Neural progenitor cell (in vitro differentiated cells): ENCODE data around the gene TEKTIP1. TPM values are rescaled to one million over a fixed set of nuclear protein-coding genes. Genes with fewer than 3 reads are reported as not detected.

Experiments used
- DNase-seq: peaks from one replicate; pipeline ENCODE4 v3.0.0-alpha.2; 2016; ENCODE audit warnings: low spot score
- H2AFZ ChIP-seq: fragments of 200-600 bp; sonication (generic); replicated peaks from 2 replicates; pipeline ENCODE4 v1.6.1; 2016; ENCODE audit warnings: antibody characterized with exemption
- H3F3A ChIP-seq: fragments of 200-600 bp; sonication (generic); 2 replicates; pipeline ENCODE4 v1.6.1; 2016; ENCODE audit warnings: antibody characterized with exemption, low read depth
- H3K27ac ChIP-seq: fragments of 200-600 bp; sonication (generic); 2 replicates; pipeline ENCODE4 v1.5.1; 2016; ENCODE audit warnings: mild to moderate bottlenecking
- H3K27me3 ChIP-seq: fragments of 200-600 bp; sonication (generic); 2 replicates; pipeline ENCODE4 v1.6.1; 2016; ENCODE audit warnings: mild to moderate bottlenecking, moderate library complexity
- H3K36me3 ChIP-seq: fragments of 200-600 bp; sonication (generic); 2 replicates; pipeline ENCODE4 v1.5.1; 2016
- H3K4me1 ChIP-seq: fragments of 200-600 bp; sonication (generic); 2 replicates; pipeline ENCODE4 v1.6.1; 2016; ENCODE audit warnings: mixed run types
- H3K4me2 ChIP-seq: fragments of 200-600 bp; sonication (generic); 2 replicates; pipeline ENCODE4 v1.6.1; 2016
- H3K4me3 ChIP-seq: fragments of 200-600 bp; sonication (generic); 2 replicates; pipeline ENCODE4 v1.5.1; 2016
- H3K79me2 ChIP-seq: fragments of 200-600 bp; sonication (generic); 2 replicates; pipeline ENCODE4 v1.6.1; 2016; ENCODE audit warnings: low read depth
- H3K9ac ChIP-seq: fragments of 200-600 bp; sonication (generic); 2 replicates; pipeline ENCODE4 v1.6.1; 2016
- H3K9me3 ChIP-seq: fragments of 200-600 bp; sonication (generic); 2 replicates; pipeline ENCODE4 v1.5.1; 2016; ENCODE audit warnings: low read depth
- H4K20me1 ChIP-seq: fragments of 200-600 bp; sonication (generic); 2 replicates; pipeline ENCODE4 v1.6.1; 2016; ENCODE audit warnings: low read depth
- H3K27ac Mint-ChIP-seq: 3 replicates; pipeline ENCODE4 v1.8.0; 2021; ENCODE audit warnings: mixed read lengths
- H3K27me3 Mint-ChIP-seq: 2 replicates; pipeline ENCODE4 v1.8.0; 2022; ENCODE audit warnings: low read depth, mild to moderate bottlenecking, inconsistent platforms, moderate library complexity, mixed read lengths; ENCODE audit not compliant: insufficient read depth
- H3K36me3 Mint-ChIP-seq: 3 replicates; pipeline ENCODE4 v1.8.0; 2021; ENCODE audit warnings: mixed read lengths
- H3K4me1 Mint-ChIP-seq: 3 replicates; pipeline ENCODE4 v1.8.0; 2021; ENCODE audit warnings: mixed read lengths
- H3K4me3 Mint-ChIP-seq: 3 replicates; pipeline ENCODE4 v1.8.0; 2021; ENCODE audit warnings: mild to moderate bottlenecking, moderate library complexity, mixed read lengths
- H3K9me3 Mint-ChIP-seq: 3 replicates; pipeline ENCODE4 v1.8.0; 2020; ENCODE audit warnings: mixed read lengths
- EZH2 ChIP-seq: fragments of 200-600 bp; sonication (generic); IDR thresholded peaks from 2 replicates; pipeline ENCODE4 v1.6.1; 2017; ENCODE audit warnings: antibody characterized with exemption, mild to moderate bottlenecking, moderate library complexity
- EZH2phosphoT487 ChIP-seq: fragments of 200-600 bp; sonication (generic); IDR thresholded peaks from 2 replicates; pipeline ENCODE4 v1.6.1; 2017; ENCODE audit warnings: antibody characterized with exemption
- total RNA-seq: library from RNA; depleted of rRNA; stranded (reverse); fragments of >200 nt; gene quantifications from 2 replicates; pipeline ENCODE4 v1.2.3, GENCODE V29; 2015; ENCODE audit warnings: low replicate concordance
- TF ChIP-seq, protein P1 (sequence below): fragments of 200-600 bp; sonication (generic); IDR thresholded peaks from 2 replicates; pipeline ENCODE4 v1.5.1; 2017; ENCODE audit warnings: antibody characterized with exemption, mild to moderate bottlenecking

TEKTIP1 gene
- total RNA-seq, 1 donor from 2014 or later, result not detected

DNA sequence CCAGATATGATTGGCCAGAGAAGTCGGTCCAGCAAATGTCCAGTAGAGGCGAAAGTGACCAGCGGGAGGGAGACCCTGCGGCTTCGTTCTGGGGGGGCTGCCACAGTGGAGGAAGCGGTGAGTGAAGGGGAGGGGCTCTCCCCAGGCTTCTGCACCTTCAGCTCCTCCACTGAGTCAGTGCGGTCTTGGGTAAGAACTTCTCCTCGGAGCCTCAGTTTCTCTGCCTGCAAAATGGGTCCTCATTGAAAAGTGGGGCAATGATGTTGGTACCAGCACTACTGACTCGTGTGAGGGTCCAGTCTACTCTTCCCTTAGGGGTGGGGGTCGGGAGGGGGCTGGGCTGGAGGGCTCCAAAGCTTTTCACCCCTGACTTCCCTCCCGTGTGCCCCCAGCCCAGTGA, 50.5 kb downstream of the TEKTIP1 start:
- Mint-ChIP-seq H3K4me1 (no peaks in the 10 kb centered on the region), H3K36me3 (no peaks in the 10 kb centered on the region), H3K4me3 (peak overlapping the region; percentile 62), H3K9me3 (peaks cover 9% of the 10 kb centered on the region), H3K27me3 (peaks cover 24% of the 10 kb centered on the region), H3K27ac (no peak overlapping the region)
- Histone ChIP-seq H3K36me3 (no peaks in the 10 kb centered on the region), H4K20me1 (no peaks in the 10 kb centered on the region), H3K27me3 (peaks cover 79% of the 10 kb centered on the region), H3K79me2 (no peaks in the 10 kb centered on the region), H3K4me1 (no peaks in the 10 kb centered on the region), H3K9ac (no peak overlapping the region), H3K4me3 (no peak overlapping the region), H3F3A (peaks cover 12% of the 10 kb centered on the region), H3K9me3 (no peaks in the 10 kb centered on the region), H2AFZ (no peak overlapping the region), H3K27ac (no peak overlapping the region), H3K4me2 (no peak overlapping the region)
- DNase-seq, result no peak
- TF ChIP-seq, protein P1, sequence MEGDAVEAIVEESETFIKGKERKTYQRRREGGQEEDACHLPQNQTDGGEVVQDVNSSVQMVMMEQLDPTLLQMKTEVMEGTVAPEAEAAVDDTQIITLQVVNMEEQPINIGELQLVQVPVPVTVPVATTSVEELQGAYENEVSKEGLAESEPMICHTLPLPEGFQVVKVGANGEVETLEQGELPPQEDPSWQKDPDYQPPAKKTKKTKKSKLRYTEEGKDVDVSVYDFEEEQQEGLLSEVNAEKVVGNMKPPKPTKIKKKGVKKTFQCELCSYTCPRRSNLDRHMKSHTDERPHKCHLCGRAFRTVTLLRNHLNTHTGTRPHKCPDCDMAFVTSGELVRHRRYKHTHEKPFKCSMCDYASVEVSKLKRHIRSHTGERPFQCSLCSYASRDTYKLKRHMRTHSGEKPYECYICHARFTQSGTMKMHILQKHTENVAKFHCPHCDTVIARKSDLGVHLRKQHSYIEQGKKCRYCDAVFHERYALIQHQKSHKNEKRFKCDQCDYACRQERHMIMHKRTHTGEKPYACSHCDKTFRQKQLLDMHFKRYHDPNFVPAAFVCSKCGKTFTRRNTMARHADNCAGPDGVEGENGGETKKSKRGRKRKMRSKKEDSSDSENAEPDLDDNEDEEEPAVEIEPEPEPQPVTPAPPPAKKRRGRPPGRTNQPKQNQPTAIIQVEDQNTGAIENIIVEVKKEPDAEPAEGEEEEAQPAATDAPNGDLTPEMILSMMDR, result no peak
- no peak for TF ChIP-seq EZH2
- no peak for TF ChIP-seq EZH2phosphoT487

DNA sequence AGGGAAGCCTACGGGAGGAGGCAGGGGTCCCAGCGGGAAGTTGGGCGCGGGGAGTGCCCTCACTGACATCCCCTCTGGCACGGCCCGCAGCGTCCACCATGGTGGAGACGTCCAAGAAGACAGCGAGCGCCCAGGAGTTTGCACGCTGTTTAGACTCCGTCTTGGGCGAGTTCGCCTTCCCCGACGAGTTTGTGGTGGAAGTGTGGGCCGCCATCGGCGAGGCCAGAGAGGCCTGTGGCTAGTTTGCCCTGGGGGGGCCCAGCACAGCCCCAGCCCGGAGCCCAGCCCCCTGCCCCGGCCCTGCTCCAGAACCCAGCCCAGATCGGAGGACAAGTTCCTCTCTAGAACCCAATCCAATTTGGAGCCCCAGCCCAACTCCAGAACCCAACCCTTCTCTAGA, 51.0 kb downstream of the TEKTIP1 start:
- Histone ChIP-seq H3K27ac (no peak overlapping the region), H3K4me3 (no peak overlapping the region), H3K27me3 (peaks cover 78% of the 10 kb centered on the region), H3K9me3 (no peaks in the 10 kb centered on the region), H2AFZ (no peak overlapping the region), H3K79me2 (no peaks in the 10 kb centered on the region), H3K9ac (no peak overlapping the region), H4K20me1 (no peaks in the 10 kb centered on the region), H3K36me3 (no peaks in the 10 kb centered on the region), H3K4me2 (no peak overlapping the region), H3F3A (peaks cover 12% of the 10 kb centered on the region), H3K4me1 (no peaks in the 10 kb centered on the region)
- TF ChIP-seq, protein P1, result no peak
- TF ChIP-seq EZH2, result no peak
- TF ChIP-seq EZH2phosphoT487, result no peak
- no peaks in the 10 kb centered on the region for H3K4me1 Mint-ChIP-seq
- no peak overlapping the region for H3K27ac Mint-ChIP-seq
- no peaks in the 10 kb centered on the region for H3K36me3 Mint-ChIP-seq
- peaks cover 9% of the 10 kb centered on the region for H3K9me3 Mint-ChIP-seq
- H3K4me3 Mint-ChIP-seq, result peak overlapping the region; percentile 21
- H3K27me3 Mint-ChIP-seq, result peaks cover 24% of the 10 kb centered on the region
- DNase-seq, result no peak

DNA sequence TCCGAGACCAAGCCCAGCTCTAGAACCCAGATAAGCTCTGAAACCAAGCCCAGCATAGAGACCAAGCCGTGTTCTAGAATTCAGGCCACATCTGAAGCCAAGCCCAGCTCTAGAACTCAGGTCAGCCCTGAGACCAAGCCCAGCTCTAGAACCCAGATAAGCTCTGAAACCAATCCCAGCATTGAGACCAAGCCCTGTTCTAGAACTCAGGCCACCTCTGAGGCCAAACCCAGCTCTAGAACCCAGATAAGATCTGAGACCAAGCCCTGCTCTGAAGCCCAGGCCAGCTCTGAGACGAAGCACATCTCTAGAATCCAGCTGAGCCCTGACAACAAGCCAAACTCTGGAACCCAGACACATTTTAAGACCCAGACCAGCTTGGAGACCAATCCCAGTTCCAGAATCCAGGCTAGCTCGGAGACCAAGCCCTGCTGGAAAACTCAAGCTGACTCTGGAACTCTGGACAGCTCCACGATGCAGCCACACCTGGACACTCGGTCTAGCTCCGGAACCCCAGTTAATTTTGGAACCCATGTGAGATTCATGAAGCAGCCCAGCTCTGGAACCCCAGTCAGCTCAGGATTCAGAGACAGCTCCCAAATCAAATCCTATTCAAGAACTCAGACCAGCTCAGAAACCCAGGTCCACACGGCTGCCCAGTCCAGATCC, 52.2 kb downstream of the TEKTIP1 start:
- Histone ChIP-seq H3K27me3 (peaks cover 72% of the 10 kb centered on the region), H3K36me3 (no peaks in the 10 kb centered on the region), H3K4me1 (no peaks in the 10 kb centered on the region), H3K27ac (no peak overlapping the region), H3K79me2 (no peaks in the 10 kb centered on the region), H2AFZ (no peak overlapping the region), H3F3A (peaks cover 12% of the 10 kb centered on the region), H3K4me3 (no peak overlapping the region), H3K9ac (no peak overlapping the region), H3K4me2 (no peak overlapping the region), H3K9me3 (no peaks in the 10 kb centered on the region), H4K20me1 (no peaks in the 10 kb centered on the region)
- Mint-ChIP-seq H3K4me3 (no peak overlapping the region), H3K27ac (no peak overlapping the region), H3K27me3 (peaks cover 32% of the 10 kb centered on the region), H3K4me1 (no peaks in the 10 kb centered on the region), H3K9me3 (peaks cover 9% of the 10 kb centered on the region), H3K36me3 (no peaks in the 10 kb centered on the region)
- no peak for TF ChIP-seq EZH2phosphoT487
- no peak for TF ChIP-seq EZH2
- TF ChIP-seq, protein P1, result no peak
- no peak for DNase-seq
